Suprapubic skin (tissue), 4 donors: ENCODE measurements around the gene GPR171.

Source experiments
- CTCF ChIP-seq, 2 donors: fragments of 200-600 bp in 1 of 2; fragments of 450-650 bp in 1 of 2; sonication (generic) in 1 of 2; IDR thresholded peaks; one replicate each; pipeline ENCODE4 v1.5.1; 2016 to 2019; ENCODE audit warnings: antibody characterized with exemption in 2 of 2, mild to moderate bottlenecking in 1 of 2, moderate library complexity in 1 of 2
- EP300 ChIP-seq: sonication (generic); formaldehyde crosslinking; IDR thresholded peaks from one replicate; pipeline ENCODE4 v1.6.1; 2017; ENCODE audit warnings: antibody characterized with exemption
- POLR2A ChIP-seq, 2 donors: fragments of 450-650 bp; IDR thresholded peaks; one replicate each; pipeline ENCODE4 v1.6.1; 2017; ENCODE audit warnings: antibody characterized with exemption in 2 of 2, mild to moderate bottlenecking in 2 of 2, moderate library complexity in 2 of 2
- POLR2AphosphoS5 ChIP-seq, 3 donors: sonication (generic); formaldehyde crosslinking; IDR thresholded peaks; one replicate each; pipeline ENCODE4 v1.6.1; 2017; ENCODE audit warnings: antibody characterized with exemption in 3 of 3

GRCh38 chr3:151169262-151169947 lies 33.6 kb downstream of the GPR171 start:
- TF ChIP-seq CTCF (IDR thresholded peaks at IDR 0.05) = no peak
- no peak for TF ChIP-seq POLR2AphosphoS5 (IDR thresholded peaks at IDR 0.05)
- no peak for TF ChIP-seq POLR2A (IDR thresholded peaks at IDR 0.05)
- TF ChIP-seq EP300 = no peak
